Measurements from ENCODE around the gene GDPD3. TPM values are rescaled to one million over a fixed set of nuclear protein-coding genes. Genes with fewer than 3 reads are reported as not detected.
A peak's percentile ranks its signal among the peaks of the same experiment; 100 is the strongest.

The GDPD3 gene
- total RNA-seq, 6 experiments from 2014 or later: 1.5 to 3.0 (median 2.3) TPM

DNA sequence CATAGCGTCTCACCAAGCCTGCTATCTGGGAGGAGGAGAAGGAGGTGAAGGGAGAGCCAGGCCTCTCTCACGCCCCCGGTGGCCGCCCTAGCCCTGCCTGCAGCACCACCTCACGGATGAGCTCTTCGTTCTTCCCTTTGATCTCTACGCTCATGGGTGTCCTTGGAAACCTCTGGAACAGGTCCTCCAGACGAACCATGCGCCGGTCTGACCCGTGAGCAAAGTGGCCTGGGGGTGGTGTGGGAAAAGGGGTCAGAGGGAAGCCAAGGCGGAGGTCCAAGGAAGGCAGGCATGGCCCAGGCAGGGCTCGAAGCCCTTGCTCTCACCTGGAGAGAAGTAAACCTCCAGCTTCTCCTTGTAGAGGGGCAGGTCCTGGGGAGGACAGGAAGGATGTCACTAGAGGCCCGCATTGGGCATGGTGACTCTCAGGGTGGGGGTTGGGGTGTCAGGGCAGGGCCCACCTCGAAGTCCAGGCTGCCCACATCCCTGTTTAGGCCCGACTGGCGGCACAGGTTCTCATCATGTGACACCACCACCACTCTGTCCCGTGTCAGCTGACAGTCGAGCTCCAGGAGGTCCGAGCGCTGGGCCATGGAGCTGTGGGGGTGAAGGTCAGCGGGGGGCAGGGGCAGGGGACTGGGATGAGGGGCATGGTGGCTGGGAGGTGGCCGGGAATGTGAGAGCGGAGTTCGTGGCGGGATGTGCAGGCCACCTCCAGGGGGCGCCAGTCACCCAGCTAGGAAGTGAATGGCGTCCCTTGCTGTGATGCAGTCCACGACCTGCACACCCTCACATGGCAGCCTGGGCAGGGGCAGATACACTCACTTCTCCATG lies 923 bp downstream of the GDPD3 start:
- no peak overlapping the region for H3K4me3 Mint-ChIP-seq
- TF ChIP-seq, protein P1, sequence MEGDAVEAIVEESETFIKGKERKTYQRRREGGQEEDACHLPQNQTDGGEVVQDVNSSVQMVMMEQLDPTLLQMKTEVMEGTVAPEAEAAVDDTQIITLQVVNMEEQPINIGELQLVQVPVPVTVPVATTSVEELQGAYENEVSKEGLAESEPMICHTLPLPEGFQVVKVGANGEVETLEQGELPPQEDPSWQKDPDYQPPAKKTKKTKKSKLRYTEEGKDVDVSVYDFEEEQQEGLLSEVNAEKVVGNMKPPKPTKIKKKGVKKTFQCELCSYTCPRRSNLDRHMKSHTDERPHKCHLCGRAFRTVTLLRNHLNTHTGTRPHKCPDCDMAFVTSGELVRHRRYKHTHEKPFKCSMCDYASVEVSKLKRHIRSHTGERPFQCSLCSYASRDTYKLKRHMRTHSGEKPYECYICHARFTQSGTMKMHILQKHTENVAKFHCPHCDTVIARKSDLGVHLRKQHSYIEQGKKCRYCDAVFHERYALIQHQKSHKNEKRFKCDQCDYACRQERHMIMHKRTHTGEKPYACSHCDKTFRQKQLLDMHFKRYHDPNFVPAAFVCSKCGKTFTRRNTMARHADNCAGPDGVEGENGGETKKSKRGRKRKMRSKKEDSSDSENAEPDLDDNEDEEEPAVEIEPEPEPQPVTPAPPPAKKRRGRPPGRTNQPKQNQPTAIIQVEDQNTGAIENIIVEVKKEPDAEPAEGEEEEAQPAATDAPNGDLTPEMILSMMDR (IDR thresholded peaks at IDR 0.05): peak; percentile 85
- no peak for DNase-seq
- no peaks in the 10 kb centered on the region for H3K9me3 Mint-ChIP-seq
- peaks cover 20% of the 10 kb centered on the region for H3K4me1 Mint-ChIP-seq (ENCODE audit: low read depth)
- peaks cover 4% of the 10 kb centered on the region; the same call in 1 of the 2 replicates for H3K36me3 Mint-ChIP-seq (ENCODE audit: low read depth)
- H3K27ac Mint-ChIP-seq: no peak overlapping the region
- H3K27me3 Mint-ChIP-seq (ENCODE audit: insufficient read depth): no peaks in the 10 kb centered on the region; the same call in none of the 2 replicates

DNA sequence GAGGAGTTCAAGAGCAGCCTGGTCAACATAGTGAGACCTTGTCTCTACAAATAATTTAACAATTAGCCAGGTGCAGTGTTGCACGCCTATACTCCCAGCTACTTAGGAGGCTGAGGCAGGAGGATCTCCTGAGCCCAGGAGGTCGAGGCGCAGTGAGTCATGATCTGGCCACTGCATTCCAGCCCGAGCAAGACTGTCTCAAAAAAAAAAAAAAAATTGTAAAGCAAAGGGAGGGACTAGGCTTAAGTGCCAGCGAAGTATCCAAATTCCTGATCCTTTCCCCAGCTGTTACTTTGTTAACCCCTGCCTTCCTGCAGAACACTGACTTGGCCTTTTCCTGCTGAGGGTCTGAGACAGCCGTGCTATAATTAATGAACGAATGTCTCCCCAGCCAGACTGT lies 2.7 kb downstream of the GDPD3 start:
- Mint-ChIP-seq H3K27ac (no peak overlapping the region), H3K36me3 (ENCODE audit: low read depth) (peaks cover 4% of the 10 kb centered on the region; the same call in 1 of the 2 replicates), H3K9me3 (no peaks in the 10 kb centered on the region), H3K27me3 (ENCODE audit: insufficient read depth) (no peaks in the 10 kb centered on the region; the same call in none of the 2 replicates), H3K4me1 (ENCODE audit: low read depth) (peaks cover 20% of the 10 kb centered on the region), H3K4me3 (no peak overlapping the region)
- DNase-seq: no peak
- TF ChIP-seq, protein P1 (IDR thresholded peaks at IDR 0.05): no peak

DNA sequence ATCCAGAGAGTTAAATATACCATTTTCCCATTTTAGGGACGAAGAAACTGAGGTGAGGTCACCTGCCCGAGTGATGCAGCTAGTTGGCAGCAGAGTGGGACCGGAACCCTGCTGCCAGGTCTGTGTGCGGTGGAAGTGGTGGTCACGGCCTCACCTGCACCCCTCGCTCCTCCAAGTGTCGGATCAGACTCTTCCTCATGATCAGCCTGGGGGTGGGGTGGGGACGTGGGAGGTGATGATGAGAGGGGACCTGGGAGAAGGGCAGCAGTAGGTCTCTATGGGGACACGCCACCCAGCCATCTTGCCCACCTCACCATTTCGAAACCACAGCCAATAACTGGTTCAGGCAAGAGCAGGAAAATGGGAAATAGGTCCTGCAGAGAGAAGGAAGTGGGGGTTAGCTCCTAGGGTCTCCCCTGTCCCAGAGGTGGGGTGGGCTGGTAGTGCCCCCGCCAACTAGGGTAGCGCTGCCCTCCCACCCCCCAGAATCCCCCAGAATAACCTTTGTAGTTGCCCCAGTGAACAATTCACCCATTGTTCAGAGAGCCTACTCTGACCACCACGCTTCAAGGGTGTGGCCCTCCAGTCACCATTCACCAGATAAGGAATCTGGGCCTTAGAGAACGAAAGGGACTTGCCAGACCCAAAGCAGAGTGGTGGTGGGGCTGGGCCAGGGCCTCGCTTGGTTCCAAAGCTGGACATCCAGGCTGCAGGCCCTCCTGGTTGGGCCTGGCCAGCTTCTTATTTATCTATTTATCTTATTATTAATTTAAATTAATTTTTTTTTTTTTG lies 5.1 kb downstream of the GDPD3 start:
- TF ChIP-seq, protein P1 (IDR thresholded peaks at IDR 0.05): no peak
- H3K9me3 Mint-ChIP-seq: no peaks in the 10 kb centered on the region
- H3K4me3 Mint-ChIP-seq: no peak overlapping the region
- no peak for DNase-seq
- peaks cover 10% of the 10 kb centered on the region for H3K4me1 Mint-ChIP-seq (ENCODE audit: low read depth)
- no peak overlapping the region for H3K27ac Mint-ChIP-seq
- peaks cover 14% of the 10 kb centered on the region for H3K36me3 Mint-ChIP-seq (ENCODE audit: low read depth)
- no peaks in the 10 kb centered on the region; the same call in 1 of the 2 replicates for H3K27me3 Mint-ChIP-seq (ENCODE audit: insufficient read depth)

DNA sequence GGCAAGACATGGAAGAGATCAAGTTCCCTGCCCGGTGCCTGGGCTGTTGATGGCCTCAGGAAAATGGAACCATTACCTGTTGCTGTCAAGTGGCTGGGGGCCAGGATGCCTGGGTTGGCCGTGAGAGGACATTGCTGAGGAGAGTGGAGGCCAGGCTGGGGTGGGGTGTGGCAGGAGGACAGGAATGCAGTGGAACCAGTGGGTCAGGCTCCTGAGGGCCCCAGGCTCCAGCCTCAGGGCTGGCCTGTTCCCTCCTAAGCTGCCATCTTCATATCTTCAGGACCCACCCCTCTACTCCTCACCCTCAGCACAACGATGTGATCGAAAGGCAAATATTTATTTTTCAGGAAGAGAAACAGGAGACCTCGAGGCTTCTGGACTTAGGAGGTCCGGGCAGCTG lies 8.8 kb downstream of the GDPD3 start:
- H3K9me3 Mint-ChIP-seq: no peaks in the 10 kb centered on the region
- DNase-seq: no peak
- no peaks in the 10 kb centered on the region for H3K4me1 Mint-ChIP-seq (ENCODE audit: low read depth)
- no peak overlapping the region for H3K4me3 Mint-ChIP-seq
- TF ChIP-seq, protein P1 (IDR thresholded peaks at IDR 0.05): no peak
- no peaks in the 10 kb centered on the region for H3K27me3 Mint-ChIP-seq (ENCODE audit: insufficient read depth)
- H3K27ac Mint-ChIP-seq: no peak overlapping the region
- H3K36me3 Mint-ChIP-seq (ENCODE audit: low read depth): peaks cover 10% of the 10 kb centered on the region

DNA sequence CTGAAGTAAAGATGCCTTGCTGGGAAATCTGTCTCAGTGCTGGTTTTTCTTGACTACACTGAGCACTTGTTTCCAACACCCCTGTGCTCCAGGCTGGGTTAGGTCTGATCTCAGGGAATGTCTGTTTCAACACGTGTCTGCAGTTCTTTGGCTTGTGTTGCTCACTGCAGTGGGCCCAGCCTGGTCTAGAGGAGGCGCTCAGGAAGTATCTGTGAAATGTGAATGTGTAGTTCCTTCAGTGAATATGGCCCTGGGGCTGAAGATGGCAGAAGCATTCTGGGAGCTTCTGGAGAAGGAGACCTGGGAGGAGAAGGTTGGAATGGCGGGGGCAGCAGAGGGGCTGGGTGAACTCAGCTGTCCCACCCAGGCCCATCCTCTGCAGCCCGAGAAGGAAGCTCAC lies 9.2 kb downstream of the GDPD3 start:
- Mint-ChIP-seq H3K4me1 (ENCODE audit: low read depth) (no peaks in the 10 kb centered on the region), H3K36me3 (ENCODE audit: low read depth) (peaks cover 10% of the 10 kb centered on the region), H3K27me3 (ENCODE audit: insufficient read depth) (no peaks in the 10 kb centered on the region), H3K4me3 (no peak overlapping the region), H3K27ac (no peak overlapping the region), H3K9me3 (no peaks in the 10 kb centered on the region)
- TF ChIP-seq, protein P1 (IDR thresholded peaks at IDR 0.05): no peak
- DNase-seq: no peak
